H1 (cell line): ENCODE results near the gene TLL2. TPM values are rescaled to one million over a fixed set of nuclear protein-coding genes. Genes with fewer than 3 reads are reported as not detected.
"Not testable (repeated sequence)": the region's sequence is repeated elsewhere in the genome, so short reads cannot be mapped to it uniquely, and the experiment has no call there.

Experiments used
- CTCF ChIA-PET: fragments of 300-600 bp; sonication (Branson Sonifier 250); formaldehyde crosslinking; loops from one replicate; lab custom pipeline; 2021; ENCODE audit not compliant: partially characterized antibody; lab: Charles Lee
- POLR2A ChIA-PET: fragments of 300-600 bp; sonication (Branson Sonifier 250); formaldehyde crosslinking; loops from one replicate; lab custom pipeline; 2021; ENCODE audit warnings: inconsistent platforms; ENCODE audit not compliant: partially characterized antibody; lab: Charles Lee
- DNase-seq, 2 experiments: peaks; one replicate each; pipeline versions ENCODE4 v3.0.0 to v3.0.0-alpha.2; 2010 to 2022; ENCODE audit warnings: low spot score in 2 of 2, low read depth in 1 of 2, mixed read lengths in 1 of 2
- FAIRE-seq: peaks from 2 replicates; lab custom pipeline; 2011; peaks lifted over from hg19 to GRCh38; lab: Jason Lieb, UNC
- H2AFZ ChIP-seq: 2 replicates; pipeline ENCODE4 v1.8.1; 2012; ENCODE audit warnings: low read length, inconsistent platforms
- H2AK5ac ChIP-seq: 2 replicates; pipeline ENCODE4 v1.6.1; 2013; ENCODE audit warnings: low read depth, low read length
- H2BK120ac ChIP-seq: replicated peaks from 2 replicates; pipeline ENCODE3; 2013; ENCODE audit warnings: low read depth, low read length, inconsistent platforms
- H2BK12ac ChIP-seq: 2 replicates; pipeline ENCODE4 v1.6.1; 2013; ENCODE audit warnings: low read depth, low read length
- H2BK15ac ChIP-seq: 2 replicates; pipeline ENCODE4 v1.6.1; 2013; ENCODE audit warnings: low read length
- H2BK20ac ChIP-seq: 2 replicates; pipeline ENCODE4 v1.6.1; 2013; ENCODE audit warnings: low read length
- H2BK5ac ChIP-seq: 2 replicates; pipeline ENCODE4 v1.6.1; 2013; ENCODE audit warnings: low read depth, low read length
- H3K14ac ChIP-seq: 2 replicates; pipeline ENCODE4 v1.6.1; 2013; ENCODE audit warnings: inconsistent platforms; ENCODE audit not compliant: insufficient read length
- H3K18ac ChIP-seq: 2 replicates; pipeline ENCODE4 v1.6.1; 2013; ENCODE audit warnings: low read length; ENCODE audit errors: extremely low read depth
- H3K23ac ChIP-seq: 2 replicates; pipeline ENCODE4 v1.6.1; 2013; ENCODE audit warnings: inconsistent platforms; ENCODE audit not compliant: insufficient read length
- H3K23me2 ChIP-seq: 2 replicates; pipeline ENCODE4 v1.6.1; 2013; ENCODE audit warnings: low read depth, low read length
- H3K27ac ChIP-seq: 2 replicates; pipeline ENCODE4 v1.6.1; 2011; ENCODE audit warnings: low read depth, low read length, inconsistent platforms
- H3K27me3 ChIP-seq, 4 experiments: replicated peaks in 1 of 4; 1 replicate in 1 of 4; 2 replicates in 3 of 4; pipeline versions ENCODE4 v1.6.1 to v1.8.1; 2011 to 2013; ENCODE audit warnings: low read length in 3 of 4, mild to moderate bottlenecking in 3 of 4, inconsistent platforms in 2 of 4, mixed read lengths in 2 of 4, moderate library complexity in 1 of 4; ENCODE audit not compliant: control insufficient read depth in 3 of 4, insufficient read depth in 3 of 4; ENCODE audit errors: extremely low read depth in 1 of 4
- H3K36me3 ChIP-seq, 4 experiments: 2 replicates each; pipeline versions ENCODE4 v1.6.1 to v1.8.1; 2011 to 2013; ENCODE audit warnings: mild to moderate bottlenecking in 4 of 4, low read length in 3 of 4, moderate library complexity in 2 of 4, control low read depth in 1 of 4, inconsistent platforms in 1 of 4; ENCODE audit not compliant: insufficient read depth in 4 of 4, control insufficient read depth in 2 of 4
- H3K4ac ChIP-seq: replicated peaks from 2 replicates; pipeline ENCODE3; 2013; ENCODE audit warnings: low read length, low read depth, mixed read lengths, inconsistent platforms; ENCODE audit not compliant: insufficient read length
- H3K4me1 ChIP-seq, 4 experiments: replicated peaks in 1 of 4; 1 replicate in 1 of 4; 2 replicates in 3 of 4; pipeline versions ENCODE4 v1.6.1 to v1.8.1; 2011 to 2013; ENCODE audit warnings: low read length in 3 of 4, inconsistent platforms in 2 of 4, mixed read lengths in 1 of 4; ENCODE audit not compliant: insufficient read depth in 4 of 4, control insufficient read depth in 3 of 4
- H3K4me2 ChIP-seq, 2 experiments: 2 replicates each; pipeline versions ENCODE4 v1.6.1 to v1.8.1; 2011 to 2013; ENCODE audit warnings: low read depth in 2 of 2, low read length in 2 of 2, control low read depth in 1 of 2, inconsistent platforms in 1 of 2, mild to moderate bottlenecking in 1 of 2; ENCODE audit not compliant: insufficient read depth in 1 of 2
- H3K4me3 ChIP-seq, 4 experiments: fragments of 200-600, 300-600 bp in 1 of 4; sonication (generic), shearing (Covaris generic), sonication (Bioruptor Twin) in 1 of 4; 2 replicates each; pipeline versions ENCODE4 v1.5.1 to v1.8.1; 2011 to 2016; ENCODE audit warnings: low read length in 4 of 4, low read depth in 3 of 4, control low read depth in 2 of 4, inconsistent platforms in 2 of 4, mild to moderate bottlenecking in 2 of 4, mixed read lengths in 1 of 4, moderate library complexity in 1 of 4; ENCODE audit not compliant: insufficient read depth in 2 of 4; ENCODE audit errors: extremely low read depth in 1 of 4
- H3K56ac ChIP-seq: replicated peaks from 2 replicates; pipeline ENCODE3; 2013; ENCODE audit warnings: low read depth, mild to moderate bottlenecking, mixed read lengths, low read length, inconsistent platforms; ENCODE audit not compliant: insufficient read length
- H3K79me1 ChIP-seq: 2 replicates; pipeline ENCODE4 v1.6.1; 2013; ENCODE audit warnings: low read depth, low read length, control low read depth
- H3K79me2 ChIP-seq, 2 experiments: 2 replicates each; pipeline versions ENCODE4 v1.6.1 to v1.8.1; 2012 to 2013; ENCODE audit warnings: low read length in 2 of 2, mild to moderate bottlenecking in 2 of 2, inconsistent platforms in 1 of 2; ENCODE audit not compliant: insufficient read depth in 2 of 2, control insufficient read depth in 1 of 2
- H3K9ac ChIP-seq, 4 experiments: replicated peaks in 1 of 4; 1 replicate in 1 of 4; 2 replicates in 3 of 4; pipeline versions ENCODE4 v1.6.1 to v1.8.1; 2011 to 2013; ENCODE audit warnings: low read depth in 3 of 4, low read length in 3 of 4, control low read depth in 2 of 4, mild to moderate bottlenecking in 2 of 4, moderate library complexity in 2 of 4, inconsistent platforms in 1 of 4; ENCODE audit errors: extremely low read depth in 1 of 4
- H3K9me3 ChIP-seq, 2 experiments: 2 replicates each; pipeline versions ENCODE4 v1.6.1 to v1.8.1; 2012 to 2013; ENCODE audit warnings: mild to moderate bottlenecking in 2 of 2, moderate library complexity in 2 of 2, control low read depth in 1 of 2, inconsistent platforms in 1 of 2, low read depth in 1 of 2, low read length in 1 of 2, mixed read lengths in 1 of 2; ENCODE audit not compliant: insufficient read depth in 2 of 2
- H4K20me1 ChIP-seq, 2 experiments: replicated peaks in 1 of 2; 2 replicates each; pipeline versions ENCODE3 to v1.8.1; 2011 to 2013; ENCODE audit warnings: inconsistent platforms in 2 of 2, low read length in 2 of 2, mild to moderate bottlenecking in 1 of 2; ENCODE audit not compliant: insufficient read depth in 2 of 2, control insufficient read depth in 1 of 2
- H4K5ac ChIP-seq: 2 replicates; pipeline ENCODE4 v1.6.1; 2013; ENCODE audit warnings: low read length, low read depth, mixed read lengths, inconsistent platforms; ENCODE audit not compliant: insufficient read length
- H4K8ac ChIP-seq: 2 replicates; pipeline ENCODE4 v1.8.0; 2013; ENCODE audit warnings: mild to moderate bottlenecking, moderate library complexity, low read length, inconsistent platforms; ENCODE audit not compliant: insufficient read depth; ENCODE audit errors: extremely low read depth
- H4K91ac ChIP-seq: replicated peaks from 2 replicates; pipeline ENCODE3; 2013; ENCODE audit warnings: low read length, mixed read lengths, inconsistent platforms; ENCODE audit not compliant: insufficient read length
- WGBS, 2 experiments: shearing (Covaris generic) in 1 of 2; methylation state at CpG; one replicate each; pipeline versions ENCODE4 v1.1.6 to v1.1.7; 2013 to 2015; ENCODE audit warnings: low lambda C conversion rate in 2 of 2, mixed read lengths in 2 of 2, inconsistent platforms in 1 of 2, low coverage in 1 of 2, missing lambda C conversion rate in 1 of 2; ENCODE audit not compliant: insufficient replicate concordance in 2 of 2, insufficient coverage in 1 of 2, insufficient read length in 1 of 2; ENCODE audit errors: extremely low coverage in 1 of 2, missing lambda C conversion rate in 1 of 2; 5-methylcytosine and 5-hydroxymethylcytosine counted together
- polyA plus RNA-seq, 7 experiments: library from polyadenylated mRNA; depleted of rRNA in 3 of 7; stranded (reverse) in 5 of 7; unstranded in 2 of 7; fragments of >200 nt in 5 of 7; fragments of 200-250 nt in 2 of 7; gene quantifications; 1 replicate in 5 of 7; 2 replicates in 1 of 7; 4 replicates in 1 of 7; pipeline versions ENCODE4 v1.2.1 to v1.2.3, GENCODE V29; 2011 to 2013; ENCODE audit warnings: missing spikeins in 2 of 7, mixed read lengths in 2 of 7
- total RNA-seq: library from RNA; stranded (reverse); fragmentation: NEBNext Ultra II Directional; extraction: Animal tissue kit (Norgen Biotek cat#: 25700); gene quantifications from 2 replicates; pipeline ENCODE4 v1.2.1, GENCODE V29; 2021

Gene TLL2
- total and polyA plus RNA-seq, 2 of the 8 experiments (the other 6 are each of a cell fraction or from before 2014, with no cell fraction given): 2.4 to 3.2 TPM

- not testable (repeated sequence) for DNase-seq, H2BK5ac ChIP-seq, H3K23me2 ChIP-seq, H3K4me3 ChIP-seq, H3K18ac ChIP-seq, H4K5ac ChIP-seq, H2AK5ac ChIP-seq, H3K4ac ChIP-seq, H4K20me1 ChIP-seq, H3K9ac ChIP-seq, H2BK120ac ChIP-seq, H3K14ac ChIP-seq, H3K27me3 ChIP-seq, H3K4me1 ChIP-seq, FAIRE-seq, H3K79me1 ChIP-seq, H3K4me2 ChIP-seq, H2BK15ac ChIP-seq, H3K9me3 ChIP-seq, H2BK20ac ChIP-seq, H4K91ac ChIP-seq, H2AFZ ChIP-seq, H3K27ac ChIP-seq, H3K79me2 ChIP-seq, H4K8ac ChIP-seq, H3K56ac ChIP-seq, H2BK12ac ChIP-seq, H3K23ac ChIP-seq
- ChIA-PET CTCF (interaction anchor here (0.7 to 2.6 kb wide), 6 partner anchors 11 to 480 kb away, joined by 3 to 10 read pairs (median 6); no protein-coding TSS in a partner anchor), POLR2A (interaction anchor here (1.2 kb wide), 1 partner anchor 30 kb away, joined by 3 read pairs; no protein-coding TSS in a partner anchor)
- WGBS, 2 experiments: 91% methylated on average over 10 of the region's 10 CpGs; no CpG with 5 or more reads in 1 of the 2 experiments
- peaks cover 2 to 33% (median 17%) of the 10 kb centered on the region in 4 experiments; a peak in 6 of 8 replicates for H3K36me3 ChIP-seq
Observed at GRCh38 chr10:96545558-96545957, 31.8 kb upstream of the TLL2 start.
